HG02970 (cell line): ENCODE data around the gene UQCRH.
"Not testable (repeated sequence)": the region's sequence is repeated elsewhere in the genome, so short reads cannot be mapped to it uniquely, and the experiment has no call there.

Experiments
- ATAC-seq: cut with Tn5 transposase; IDR thresholded peaks from one replicate; pipeline ENCODE4 v1.9.1; 2021; ENCODE audit warnings: mild to moderate bottlenecking, moderate library complexity, moderate number of reproducible peaks; ENCODE audit not compliant: unreplicated experiment, low FRiP score

UQCRH gene

DNA sequence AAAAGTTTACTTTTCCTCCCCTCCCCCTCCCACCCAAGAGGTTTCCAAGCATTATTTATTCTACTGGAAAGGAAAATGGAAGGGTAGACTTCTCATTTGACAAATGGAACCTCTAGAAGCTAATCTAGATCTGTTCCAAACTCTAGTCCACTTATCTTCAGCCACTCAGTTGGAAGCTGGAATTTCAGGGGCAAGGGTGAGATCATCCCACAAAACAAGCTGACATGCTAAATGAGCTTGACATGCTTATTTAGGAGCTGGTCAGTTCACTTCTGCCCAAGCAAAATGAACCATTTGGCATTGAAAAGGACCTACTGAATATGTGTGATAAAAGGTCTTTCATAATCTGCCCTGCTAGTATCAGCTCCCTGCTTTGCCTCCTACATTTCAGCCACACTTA is 5.1 kb upstream of the UQCRH start:
- ATAC-seq = no peak

DNA sequence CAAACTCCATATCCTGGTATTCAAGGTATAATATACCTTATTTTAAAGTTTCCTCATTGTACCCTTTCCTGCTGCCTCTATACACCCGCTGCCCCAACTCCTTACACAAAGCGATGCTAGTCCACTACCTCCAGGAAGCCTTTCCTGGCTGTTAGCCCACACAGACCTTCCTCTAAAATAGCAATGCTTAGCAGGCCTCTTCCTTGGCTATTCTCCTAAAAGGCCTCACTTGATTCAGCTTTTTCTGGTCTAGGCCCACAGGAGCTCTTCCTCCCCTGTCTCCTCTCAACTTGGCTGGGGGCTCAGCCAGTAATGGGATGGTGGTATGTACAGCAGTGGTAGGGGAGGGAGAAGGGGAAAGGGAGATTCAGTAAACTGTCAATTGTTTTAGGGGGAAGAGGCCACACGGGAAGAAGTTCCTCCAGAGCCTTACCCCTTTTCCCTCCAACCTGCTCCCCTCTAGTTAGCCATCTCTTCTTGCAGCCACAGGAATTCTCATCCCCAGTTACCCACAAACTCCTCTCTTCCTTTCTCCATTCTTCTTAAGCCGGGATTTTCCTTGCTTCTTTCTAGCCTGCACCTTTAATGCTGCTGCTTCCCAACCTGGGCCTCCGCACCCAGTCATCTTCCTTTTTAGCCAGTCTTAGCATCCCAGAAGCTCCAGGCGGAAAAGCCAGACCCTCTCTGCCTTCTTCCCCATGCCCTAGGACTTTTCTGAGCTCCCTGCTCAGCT is 2.7 kb upstream of the UQCRH start:
- ATAC-seq = no peak

DNA sequence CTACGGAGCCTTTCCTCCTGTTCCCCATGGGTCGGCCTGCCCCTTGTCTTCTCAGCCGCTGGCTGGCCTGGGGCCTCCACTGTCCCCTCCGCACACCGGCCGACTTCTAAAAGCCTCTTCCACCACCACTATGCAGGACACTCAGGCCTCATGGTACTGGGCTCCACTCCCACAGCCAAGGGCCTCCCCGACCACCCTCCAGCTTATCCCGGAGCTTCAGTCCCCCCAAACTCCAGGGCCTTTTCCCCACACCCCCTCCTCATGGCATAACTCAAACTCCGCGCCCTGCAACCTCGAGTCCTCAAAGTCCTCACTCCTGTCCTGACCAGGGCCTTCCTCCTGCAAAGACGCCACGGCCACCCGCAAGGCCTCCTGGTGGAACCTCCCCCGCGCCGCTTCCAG is 2.1 kb upstream of the UQCRH start:
- no peak for ATAC-seq

DNA sequence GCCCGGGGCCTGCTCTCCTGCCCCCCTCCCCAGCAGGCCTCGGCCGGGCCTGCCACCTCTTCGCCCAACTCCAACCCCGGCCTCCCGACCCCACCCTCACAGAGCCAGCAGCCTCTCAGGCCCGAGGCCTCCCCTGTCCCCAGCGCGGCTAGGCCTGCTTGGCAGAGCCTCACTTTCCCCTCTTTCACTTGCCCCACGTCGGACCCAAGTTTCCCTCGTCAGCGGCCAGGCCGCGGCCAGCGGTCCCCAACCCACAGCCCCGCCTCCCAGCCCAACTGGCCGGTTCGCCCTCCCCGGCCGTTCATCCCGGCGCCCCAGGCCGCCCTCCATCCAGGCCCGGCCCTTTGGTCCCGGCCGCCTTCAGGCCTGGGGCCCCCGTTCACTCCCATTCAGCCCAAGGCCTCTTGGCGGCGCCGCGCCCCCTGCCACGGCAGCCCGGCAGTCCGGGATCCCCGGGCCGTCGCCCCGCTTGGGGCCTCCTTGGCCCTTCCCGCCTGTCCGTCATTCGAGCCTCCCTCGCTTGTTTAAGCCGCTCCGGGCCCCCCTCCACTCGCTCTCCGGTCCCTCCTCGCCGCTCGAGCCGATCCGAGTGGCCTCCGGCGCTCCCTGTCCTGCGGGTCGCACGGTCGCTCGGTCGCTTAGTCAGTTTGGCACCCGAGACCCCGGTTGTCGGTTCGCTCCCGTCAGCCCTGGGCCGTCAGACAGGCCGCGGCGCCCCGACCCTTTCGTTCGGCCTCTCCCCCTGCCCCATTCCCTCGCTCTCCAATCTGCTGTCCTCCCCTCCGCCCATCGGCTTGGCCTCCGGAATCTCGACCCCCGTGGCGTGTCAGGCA is 1.5 kb upstream of the UQCRH start:
- ATAC-seq = no peak

DNA sequence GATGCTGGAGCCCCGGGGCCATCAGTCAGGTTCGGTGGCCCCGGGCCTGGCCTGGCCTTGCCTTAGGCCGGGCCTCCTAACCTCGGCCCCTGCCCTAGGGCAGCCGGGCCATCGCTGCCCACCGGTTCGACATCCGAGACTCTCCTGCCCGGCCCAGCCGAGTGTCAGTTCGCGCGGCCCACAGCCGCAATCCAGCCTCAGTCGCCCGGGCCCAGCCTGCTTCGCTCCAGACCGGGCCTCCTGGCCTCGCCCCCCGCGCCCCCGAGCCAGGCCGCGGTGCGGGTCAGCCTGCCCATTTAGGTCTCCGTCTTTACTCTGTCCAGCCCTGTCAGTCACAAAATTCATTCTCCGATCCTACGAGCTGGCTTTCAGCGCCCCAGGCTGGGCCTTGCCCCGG is 859 bp upstream of the UQCRH start:
- peak; percentile 13 for ATAC-seq

DNA sequence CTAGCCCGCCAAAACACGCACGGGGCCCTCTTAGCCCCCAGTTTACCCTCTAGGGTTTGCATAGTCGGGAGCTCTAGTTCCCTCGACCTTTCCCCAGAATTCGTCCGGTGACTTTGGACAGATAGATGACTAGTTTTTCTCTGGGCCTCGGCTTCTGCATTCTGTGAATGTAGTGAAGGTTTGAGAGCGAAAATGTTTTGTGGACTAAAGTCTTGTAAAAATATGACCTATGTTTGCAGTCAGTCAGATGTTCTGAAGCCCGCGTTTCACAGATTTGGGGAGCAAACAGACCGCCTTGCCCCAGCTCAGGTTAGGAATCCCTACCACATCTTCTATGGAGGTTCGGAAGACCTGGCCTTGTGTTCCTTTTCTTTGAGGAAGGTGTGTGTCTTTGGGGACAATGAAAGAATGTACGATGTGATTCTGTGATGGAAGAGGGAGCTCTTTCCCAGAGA is 401 bp downstream of the UQCRH start:
- ATAC-seq = no peak

DNA sequence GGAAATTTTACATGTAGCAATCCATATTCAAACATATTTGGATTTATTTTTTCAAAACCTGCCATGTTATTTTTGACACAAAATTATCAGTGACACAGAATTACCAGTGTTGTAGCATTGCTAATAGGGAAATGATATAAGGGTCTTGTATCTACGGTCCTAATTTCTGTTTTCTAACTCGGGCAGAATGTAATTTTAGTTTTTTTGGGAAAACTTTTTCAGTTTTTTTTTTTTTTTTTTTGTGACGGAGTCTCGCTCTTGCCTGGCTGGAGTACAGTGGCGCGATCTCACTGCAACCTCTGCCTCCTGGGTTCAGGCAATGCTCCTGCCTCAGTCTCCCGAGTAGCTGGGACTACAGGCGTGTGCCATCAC is 2.6 kb downstream of the UQCRH start:
- ATAC-seq = no peak

DNA sequence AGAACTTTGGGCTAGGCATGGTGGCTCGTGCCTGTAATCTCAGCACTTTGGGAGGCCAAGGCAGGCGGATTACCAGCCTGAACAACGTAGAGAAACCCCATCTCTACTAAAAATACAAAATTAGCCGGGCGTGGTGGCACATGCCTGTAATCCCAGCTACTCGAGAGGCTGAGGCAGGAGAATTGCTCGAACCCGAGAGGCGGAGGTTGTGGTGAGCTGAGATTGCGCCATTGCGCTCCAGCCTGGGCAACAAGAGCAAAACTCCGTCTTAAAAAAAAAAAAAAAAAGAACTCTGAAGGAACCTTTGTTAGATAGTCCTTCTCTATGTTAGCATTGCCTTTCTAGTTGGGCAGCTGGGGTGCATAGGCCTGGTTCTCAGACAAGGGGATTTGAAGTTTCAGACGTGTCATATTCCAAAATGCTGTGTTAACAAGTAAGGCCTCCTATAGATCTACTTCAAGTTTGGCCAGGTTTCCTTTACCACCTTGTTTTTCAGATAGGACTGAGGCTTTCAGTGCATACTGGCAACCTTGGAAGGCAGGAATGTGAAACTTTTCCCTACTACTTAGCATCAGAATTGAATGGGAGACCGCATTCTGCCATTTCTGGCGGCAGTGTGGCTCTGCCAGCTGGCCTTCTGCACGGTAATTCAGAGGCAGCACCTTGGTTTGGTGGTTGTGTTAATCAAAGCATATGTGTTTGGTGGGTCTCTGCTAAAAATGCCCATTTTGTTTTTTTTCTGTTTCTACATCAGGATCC is 6.1 kb downstream of the UQCRH start:
- no peak for ATAC-seq

DNA sequence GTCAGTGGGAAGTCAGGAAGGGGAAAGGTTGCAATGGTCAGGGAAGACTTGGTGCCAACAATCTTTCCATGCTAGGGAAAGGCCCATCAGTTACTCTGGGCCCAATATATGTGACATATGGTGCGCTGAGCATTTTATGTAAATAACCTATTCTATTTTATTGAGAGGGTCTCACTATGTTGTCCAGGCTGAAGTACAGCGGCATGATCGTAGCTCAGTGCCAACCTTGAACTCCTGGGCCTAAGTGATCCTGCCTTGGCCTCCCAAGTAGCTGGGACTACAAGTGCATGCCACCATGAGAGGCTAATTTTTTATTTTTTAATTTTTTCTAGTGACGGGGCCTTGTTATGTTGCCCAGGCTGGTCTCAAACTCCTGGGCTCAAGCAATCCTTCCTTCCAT is 6.8 kb downstream of the UQCRH start:
- no peak for ATAC-seq

DNA sequence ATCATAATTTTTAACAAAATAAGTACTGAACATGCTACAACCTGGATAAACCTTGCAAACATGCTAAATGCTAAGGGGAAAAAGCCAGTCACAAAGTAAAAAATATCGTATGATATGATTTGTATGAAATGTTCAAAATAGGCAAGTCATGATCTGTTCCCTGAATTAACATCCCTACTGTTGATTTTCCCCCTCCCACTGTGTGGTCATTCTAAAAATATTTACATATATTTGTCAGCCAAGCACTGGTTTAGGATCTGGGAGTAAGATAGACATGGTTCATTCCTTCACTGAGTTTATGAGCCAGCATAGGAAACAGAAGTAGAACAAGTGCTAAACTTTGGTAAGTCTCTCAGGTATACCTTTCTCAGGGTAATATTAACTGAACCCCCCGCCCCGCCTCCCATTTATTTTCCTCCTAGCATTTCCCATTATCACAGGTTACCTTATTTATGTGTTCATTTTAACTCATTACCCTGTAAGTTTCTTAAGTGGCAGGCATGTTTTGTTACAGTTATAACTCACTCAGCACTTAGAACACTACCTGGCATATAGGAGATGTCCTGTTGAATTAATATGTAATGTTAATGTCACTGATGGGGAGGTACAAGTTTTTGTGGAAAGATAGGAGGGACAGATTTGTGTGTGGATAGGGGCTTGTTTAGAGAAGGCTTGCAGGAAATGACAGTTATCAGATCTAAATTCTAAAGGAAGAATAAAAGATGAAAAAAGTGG is 12.3 kb downstream of the UQCRH start:
- ATAC-seq = no peak

DNA sequence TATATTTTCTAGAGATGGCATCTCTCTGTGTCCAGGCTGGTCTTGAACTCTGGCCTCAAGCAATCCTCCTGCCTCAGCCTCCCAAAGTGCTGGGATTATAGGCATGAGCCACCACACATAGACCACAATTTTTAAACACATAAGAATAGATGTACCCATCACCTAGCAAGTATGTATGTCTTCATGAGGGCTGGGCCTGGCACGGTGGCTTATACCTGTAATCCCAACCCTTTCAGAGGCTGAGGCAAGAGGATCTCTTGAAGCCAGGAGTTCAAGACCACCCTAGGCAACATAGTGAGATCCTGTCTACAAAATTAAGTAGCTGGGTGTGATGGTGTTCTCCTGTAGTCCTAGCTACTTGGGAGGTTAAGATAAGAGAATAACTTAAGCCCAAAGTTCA is 13.8 kb downstream of the UQCRH start:
- no peak for ATAC-seq

DNA sequence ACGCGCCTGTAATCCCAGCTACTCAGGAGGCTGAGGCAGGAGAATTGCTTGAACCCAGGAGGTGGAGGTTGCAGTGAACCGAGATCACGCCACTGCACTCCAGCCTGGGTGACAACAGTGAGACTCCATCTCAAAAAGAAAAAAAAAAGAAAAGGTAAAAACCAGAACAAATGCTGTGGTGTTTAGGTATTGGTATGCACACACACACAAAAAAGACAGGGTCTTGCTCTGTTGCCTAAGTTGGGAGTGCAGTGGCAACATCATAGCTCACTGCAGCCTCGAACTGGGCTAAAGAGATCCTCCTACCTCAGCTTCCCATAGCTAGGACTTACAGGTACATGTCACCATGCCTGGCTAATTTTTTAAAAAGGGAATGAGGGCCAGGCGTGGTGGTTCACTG is 15.8 kb downstream of the UQCRH start:
- not testable (repeated sequence) for ATAC-seq

DNA sequence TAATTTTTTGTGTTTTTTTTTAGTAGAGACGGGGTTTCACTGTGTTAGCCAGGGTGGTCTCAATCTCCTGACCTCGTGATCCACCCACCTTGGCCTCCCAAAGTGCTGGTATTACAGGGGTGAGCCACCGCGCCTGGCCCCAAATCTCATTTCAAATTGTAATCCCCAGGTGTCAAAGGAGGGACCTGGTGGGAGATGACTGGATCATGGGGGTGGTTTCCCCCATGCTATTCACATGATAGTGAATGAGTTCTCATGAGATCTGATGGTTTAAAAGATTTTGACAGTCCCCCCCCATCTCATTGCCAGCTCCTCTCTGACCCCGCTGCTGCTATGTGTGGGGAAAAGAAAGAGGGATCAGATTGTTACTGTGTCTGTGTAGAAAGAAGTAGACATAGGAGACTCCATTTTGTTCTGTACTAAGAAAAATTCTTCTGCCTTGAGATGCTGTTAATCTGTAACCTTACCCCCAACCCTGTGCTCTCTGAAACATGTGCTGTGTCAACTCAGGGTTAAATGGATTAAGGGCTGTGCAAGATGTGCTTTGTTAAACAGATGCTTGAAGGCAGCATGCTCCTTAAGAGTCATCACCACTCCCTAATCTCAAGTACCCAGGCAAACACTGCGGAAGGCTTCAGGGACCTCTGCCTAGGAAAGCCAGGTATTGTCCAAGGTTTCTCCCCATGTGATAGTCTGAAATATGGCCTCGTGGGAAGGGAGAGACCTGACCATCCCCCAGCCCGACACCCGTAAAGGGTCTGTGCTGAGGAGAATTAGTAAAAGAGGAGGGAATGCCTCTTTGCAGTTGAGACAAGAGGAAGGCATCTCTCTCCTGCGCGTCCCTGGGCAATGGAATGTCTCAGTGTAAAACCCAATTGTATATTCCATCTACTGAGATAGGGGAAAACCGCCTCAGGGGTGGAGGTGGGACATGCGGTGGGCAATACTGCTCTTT is 16.7 kb downstream of the UQCRH start:
- not testable (repeated sequence) for ATAC-seq

DNA sequence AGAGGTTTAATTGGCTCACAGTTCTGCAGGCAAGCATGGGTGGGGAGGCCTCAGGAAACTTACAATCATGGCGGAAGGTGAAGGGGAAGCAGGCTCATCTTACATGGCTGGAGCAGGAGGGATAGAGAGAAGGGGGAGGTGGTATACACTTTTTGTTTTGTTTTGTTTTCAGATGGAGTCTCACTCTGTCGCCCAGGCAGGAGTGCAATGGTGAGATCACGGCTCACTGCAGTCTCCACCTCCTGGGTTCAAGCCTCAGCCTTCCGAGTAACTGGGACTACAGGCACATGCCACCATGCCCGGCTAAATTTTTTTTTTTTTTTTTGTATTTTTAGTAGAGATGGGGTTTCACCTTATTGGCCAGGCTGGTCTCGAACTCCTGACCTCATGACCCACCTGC is 18.7 kb downstream of the UQCRH start:
- not testable (repeated sequence) for ATAC-seq

DNA sequence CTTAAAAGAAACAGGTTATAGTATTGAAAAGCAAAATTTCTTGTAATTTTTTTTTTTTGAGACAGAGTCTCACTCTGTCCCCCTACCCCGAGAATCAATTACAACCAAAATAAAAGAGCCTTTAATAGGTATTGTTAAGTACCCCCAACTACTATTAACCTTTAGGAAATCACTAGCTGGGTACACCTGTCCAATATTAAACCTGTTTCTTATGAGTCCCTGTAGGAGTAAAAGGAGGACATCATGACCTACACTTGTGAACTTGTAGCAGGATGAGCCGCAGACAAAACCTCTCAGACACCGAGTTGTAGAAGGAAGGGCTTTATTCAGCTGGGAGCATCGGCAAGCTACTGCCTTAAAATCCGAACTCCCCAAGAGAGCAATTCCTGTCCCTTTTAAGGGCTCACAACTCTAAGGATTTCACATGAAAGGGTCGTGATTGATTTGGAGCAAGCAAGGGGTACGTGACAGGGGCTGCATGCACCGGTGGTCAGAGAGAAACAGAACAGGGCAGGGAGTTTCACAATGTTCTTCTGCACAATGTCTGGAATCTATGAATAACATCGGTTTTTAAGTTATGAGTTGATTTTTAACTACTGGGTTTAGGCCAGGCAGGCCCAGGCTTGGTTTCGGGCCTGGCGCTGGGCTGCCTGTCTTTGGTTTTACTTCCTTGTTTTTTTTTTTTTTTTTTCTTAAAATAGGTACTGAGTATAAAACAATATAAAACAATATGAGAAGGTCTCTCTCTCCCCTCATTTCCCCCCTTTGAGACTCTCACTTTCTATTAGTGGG is 22.0 kb downstream of the UQCRH start:
- not testable (repeated sequence) for ATAC-seq

DNA sequence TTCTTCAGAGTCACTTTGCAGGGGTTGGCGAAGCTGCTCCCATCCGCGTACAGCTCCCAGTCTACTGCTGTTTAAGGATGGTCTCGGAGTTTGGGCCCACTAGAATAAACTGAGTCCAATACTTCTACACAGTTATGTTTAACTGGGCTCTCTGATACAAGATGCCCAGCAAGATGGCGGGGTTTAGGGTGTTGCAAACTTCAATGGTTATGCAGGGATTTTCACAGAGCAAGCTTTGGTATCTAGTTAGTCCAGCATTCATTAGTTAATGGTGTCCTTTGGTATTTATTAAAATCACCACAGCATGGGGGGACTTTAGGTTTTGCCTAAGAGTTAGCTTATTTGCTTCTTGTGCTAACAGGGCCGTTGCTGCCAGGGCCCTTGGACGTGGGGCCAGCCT is 24.7 kb downstream of the UQCRH start:
- ATAC-seq = not testable (repeated sequence)

DNA sequence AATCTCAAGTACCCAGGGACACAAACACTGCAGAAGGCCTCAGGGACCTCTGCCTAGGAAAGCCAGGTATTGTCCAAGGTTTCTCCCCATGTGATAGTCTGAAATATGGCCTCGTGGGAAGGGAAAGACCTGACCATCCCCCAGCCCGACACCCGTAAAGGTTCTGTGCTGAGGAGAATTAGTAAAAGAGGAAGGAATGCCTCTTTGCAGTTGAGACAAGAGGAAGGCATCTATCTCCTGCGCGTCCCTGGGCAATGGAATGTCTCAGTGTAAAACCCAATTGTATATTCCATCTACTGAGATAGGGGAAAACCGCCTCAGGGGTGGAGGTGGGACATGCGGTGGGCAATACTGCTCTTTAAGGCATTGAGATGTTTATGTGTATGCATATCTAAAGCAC is 26.3 kb downstream of the UQCRH start:
- ATAC-seq = not testable (repeated sequence)

DNA sequence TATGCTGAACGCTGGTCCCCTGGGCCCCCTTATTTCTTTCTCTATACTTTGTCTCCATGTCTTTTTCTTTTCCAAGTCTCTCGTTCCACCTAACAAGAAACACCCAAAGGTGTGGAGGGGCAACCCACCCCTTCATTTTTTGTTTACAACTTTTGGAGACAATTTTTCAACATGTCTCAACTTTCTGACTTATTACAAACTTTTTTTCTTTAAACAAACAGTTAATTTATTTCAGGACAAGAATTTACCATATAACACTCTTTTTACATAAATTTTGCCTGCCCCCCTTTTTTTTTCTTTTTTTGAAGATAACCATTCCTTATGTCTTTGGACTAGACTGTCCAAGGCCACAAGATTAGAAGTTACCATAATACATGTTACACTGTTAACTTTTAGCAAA is 26.9 kb downstream of the UQCRH start:
- not testable (repeated sequence) for ATAC-seq
